22Rv1 (cell line): ENCODE data around the gene CFAP61.

Experiments
- ZFX ChIP-seq: fragments of 450-650 bp; IDR thresholded peaks from 2 replicates; pipeline ENCODE4 v1.6.1; 2017; ENCODE audit warnings: antibody characterized with exemption, borderline replicate concordance
- TF ChIP-seq, protein P1 (sequence below): fragments of 450-650 bp; IDR thresholded peaks from 2 replicates; pipeline ENCODE4 v1.5.1; 2017; ENCODE audit warnings: mild to moderate bottlenecking

DNA sequence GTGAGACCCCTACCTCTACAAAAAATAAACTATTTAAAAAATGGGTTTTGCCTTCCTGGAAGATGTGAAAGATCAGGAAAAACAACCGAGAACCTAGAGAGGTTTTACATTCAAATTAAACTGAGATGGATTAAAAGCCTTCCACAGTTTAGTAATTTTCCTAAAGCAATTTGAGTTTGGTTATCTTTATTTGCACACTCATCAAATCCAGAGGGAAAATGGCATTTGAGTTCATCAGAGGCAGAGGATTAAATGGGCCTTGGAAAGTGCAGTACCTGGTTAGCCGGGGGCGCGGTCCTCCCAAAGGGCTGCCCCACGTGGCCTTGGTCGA lies 158.6 kb downstream of the CFAP61 start:
- TF ChIP-seq, protein P1, sequence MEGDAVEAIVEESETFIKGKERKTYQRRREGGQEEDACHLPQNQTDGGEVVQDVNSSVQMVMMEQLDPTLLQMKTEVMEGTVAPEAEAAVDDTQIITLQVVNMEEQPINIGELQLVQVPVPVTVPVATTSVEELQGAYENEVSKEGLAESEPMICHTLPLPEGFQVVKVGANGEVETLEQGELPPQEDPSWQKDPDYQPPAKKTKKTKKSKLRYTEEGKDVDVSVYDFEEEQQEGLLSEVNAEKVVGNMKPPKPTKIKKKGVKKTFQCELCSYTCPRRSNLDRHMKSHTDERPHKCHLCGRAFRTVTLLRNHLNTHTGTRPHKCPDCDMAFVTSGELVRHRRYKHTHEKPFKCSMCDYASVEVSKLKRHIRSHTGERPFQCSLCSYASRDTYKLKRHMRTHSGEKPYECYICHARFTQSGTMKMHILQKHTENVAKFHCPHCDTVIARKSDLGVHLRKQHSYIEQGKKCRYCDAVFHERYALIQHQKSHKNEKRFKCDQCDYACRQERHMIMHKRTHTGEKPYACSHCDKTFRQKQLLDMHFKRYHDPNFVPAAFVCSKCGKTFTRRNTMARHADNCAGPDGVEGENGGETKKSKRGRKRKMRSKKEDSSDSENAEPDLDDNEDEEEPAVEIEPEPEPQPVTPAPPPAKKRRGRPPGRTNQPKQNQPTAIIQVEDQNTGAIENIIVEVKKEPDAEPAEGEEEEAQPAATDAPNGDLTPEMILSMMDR: no peak
- no peak for TF ChIP-seq ZFX
